ENCODE results near the gene BTNL9.
"Not testable (repeated sequence)": the region's sequence is repeated elsewhere in the genome, so short reads cannot be mapped to it uniquely, and the experiment has no call there.

BTNL9 gene

GRCh38 chr5:181060924-181061323, 20.9 kb downstream of the BTNL9 start:
- no peak for DNase-seq (ENCODE audit: low read depth in 2 of 3, low spot score in 2 of 3)

DNA sequence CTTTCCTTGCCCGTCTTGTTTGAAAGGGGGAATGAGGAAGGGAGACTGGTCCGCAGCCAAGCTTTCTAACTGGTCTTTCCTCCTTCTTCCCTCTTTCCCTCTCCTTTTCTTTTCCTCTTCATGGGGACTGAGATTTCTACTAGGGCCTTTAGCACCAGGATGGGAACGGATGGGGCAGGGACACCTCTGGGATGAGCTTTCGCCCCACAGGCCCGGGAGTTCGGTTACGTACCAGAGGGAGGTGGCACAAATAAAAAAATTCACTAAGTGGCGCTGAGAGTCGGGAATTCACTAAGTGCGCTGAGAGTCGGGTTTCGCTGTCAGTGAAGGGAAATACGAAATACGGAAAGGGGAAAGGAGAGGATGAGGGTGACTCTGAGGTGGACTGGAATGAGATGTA, 21.6 kb downstream of the BTNL9 start:
- DNase-seq (ENCODE audit: low read depth in 2 of 3, low spot score in 2 of 3) = no peak

GRCh38 chr5:181062631-181063030, 22.6 kb downstream of the BTNL9 start:
- DNase-seq (ENCODE audit: low read depth in 2 of 3, low spot score in 2 of 3) = no peak

- DNase-seq (ENCODE audit: low read depth in 2 of 3, low spot score in 2 of 3) = no peak
Observed at GRCh38 chr5:181063514-181063913, 23.4 kb downstream of the BTNL9 start.

DNA sequence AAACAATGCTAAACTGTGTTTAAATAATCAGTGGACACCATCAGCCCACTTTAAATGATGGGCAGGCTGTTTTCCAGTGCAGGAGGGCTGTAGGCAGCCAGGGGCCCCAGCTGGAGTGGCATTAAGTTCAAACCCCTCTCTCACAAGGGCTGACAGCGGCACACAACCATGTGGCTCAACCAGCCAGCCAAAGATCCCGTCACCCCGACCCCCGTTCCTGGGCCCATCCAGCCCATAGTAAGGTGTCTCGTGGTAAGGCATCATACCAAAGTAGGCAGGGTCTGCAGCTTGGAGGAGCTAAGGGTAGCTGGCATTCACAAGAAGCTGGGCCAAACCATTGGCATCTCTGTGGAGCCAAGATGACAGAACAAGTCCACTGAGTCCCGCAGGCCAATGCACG, 24.9 kb downstream of the BTNL9 start:
- DNase-seq (ENCODE audit: low read depth in 2 of 3, low spot score in 2 of 3) = no peak

DNA sequence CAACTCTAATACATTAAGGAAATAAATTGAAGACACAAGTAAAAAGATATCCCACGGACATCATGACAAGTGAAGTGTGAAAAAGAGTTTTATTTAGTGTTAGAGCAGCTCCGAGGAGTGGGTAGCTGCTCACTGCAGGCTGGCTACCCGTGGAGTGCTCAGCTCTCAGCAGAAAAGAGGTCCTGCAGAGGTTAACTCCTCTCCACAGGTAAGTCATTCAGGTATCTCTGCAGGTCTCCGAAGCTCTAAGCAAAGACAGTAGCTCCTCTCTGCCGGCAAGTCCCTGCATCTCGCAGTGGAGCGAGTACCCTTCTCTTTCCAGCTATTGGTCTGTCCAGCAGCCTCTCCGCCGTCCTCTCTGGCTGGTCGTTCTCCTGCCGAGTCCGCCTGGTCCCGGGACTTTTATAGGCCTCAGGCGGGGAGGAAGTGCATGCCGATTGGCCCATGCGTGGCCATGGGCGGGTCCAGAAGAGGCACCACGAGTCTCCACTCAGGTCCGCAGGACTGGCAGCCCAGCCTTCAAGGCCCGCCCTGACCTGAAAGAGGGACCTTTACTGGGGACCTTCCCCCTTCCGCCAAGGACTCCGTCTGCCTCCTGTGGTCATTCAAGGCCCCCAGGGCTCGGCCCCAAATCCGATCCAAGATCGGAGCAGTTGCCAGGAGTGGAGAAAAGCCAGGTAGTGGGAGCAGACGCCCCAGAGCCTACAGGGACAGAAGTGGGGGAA, 29.9 kb downstream of the BTNL9 start:
- no peak for DNase-seq (ENCODE audit: low read depth in 2 of 3, low spot score in 2 of 3)

GRCh38 chr5:181070523-181070922, 30.5 kb downstream of the BTNL9 start:
- no peak for DNase-seq (ENCODE audit: low read depth in 2 of 3, low spot score in 2 of 3)

GRCh38 chr5:181071257-181071656, 31.2 kb downstream of the BTNL9 start:
- DNase-seq (ENCODE audit: low read depth in 2 of 3, low spot score in 2 of 3) = no peak

GRCh38 chr5:181076920-181077319, 36.9 kb downstream of the BTNL9 start:
- DNase-seq (ENCODE audit: low read depth in 2 of 3, low spot score in 2 of 3) = no peak

DNA sequence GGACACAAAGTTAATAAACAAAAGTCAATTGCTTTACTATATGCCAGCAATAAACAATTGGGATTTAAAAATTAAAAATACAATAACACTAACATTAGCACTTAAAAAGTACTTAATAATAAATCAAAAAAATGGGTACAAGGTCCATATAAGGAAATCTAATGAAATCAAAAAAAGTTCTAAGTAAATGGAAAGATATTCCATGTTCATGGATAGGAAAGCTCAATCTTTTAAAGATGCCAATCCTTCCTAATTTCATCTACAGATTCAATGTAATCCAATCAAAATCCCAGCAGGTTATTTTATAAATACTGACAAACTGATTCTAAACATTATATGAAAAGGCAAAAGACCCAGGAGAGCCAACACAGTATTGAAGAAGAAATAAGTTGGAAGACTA, 41.9 kb downstream of the BTNL9 start:
- no peak for DNase-seq (ENCODE audit: low read depth in 2 of 3, low spot score in 2 of 3)

GRCh38 chr5:181084621-181085195, 44.6 kb downstream of the BTNL9 start:
- no peak for DNase-seq (ENCODE audit: low read depth in 2 of 3, low spot score in 2 of 3)

DNA sequence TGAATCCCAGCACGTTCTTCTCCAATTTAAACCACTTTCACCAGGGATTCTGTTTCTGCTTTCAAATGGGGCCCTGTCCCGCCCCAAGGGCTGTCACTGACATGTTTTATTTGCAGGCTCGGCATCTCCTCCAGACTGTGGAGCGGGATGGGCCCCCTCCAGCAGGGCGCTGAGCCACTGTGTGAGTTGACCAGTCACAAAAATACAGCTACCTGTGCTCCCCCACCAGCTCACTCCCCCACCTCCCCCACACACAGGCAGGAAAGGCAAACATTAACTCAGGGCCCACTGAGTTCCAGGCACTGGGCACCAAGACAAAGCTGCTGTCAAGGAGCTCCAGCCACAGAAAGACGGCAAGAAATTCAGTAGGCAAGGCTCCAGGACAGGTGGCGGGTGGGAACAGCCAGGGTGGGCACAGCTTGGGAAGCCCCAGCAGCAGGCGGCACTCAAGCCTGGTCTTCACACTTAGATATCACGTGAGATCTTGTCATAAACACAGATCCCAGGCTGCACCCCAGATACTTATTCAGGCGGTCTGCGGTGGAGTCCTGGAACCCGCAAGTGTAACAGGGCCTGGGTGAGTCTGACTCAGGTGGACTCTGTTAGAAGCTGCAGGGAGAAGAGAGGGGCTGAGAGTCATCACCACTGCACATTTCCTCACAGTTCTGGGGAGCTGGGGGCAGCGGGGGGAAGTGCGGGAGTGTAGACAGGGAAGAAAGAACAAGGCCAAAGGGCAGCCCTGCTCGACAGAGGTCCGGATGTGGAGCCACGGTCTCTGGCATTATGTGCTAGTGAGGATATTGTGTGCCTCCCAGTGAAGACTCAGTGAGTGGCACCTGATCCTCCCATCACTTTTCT, 46.2 kb downstream of the BTNL9 start:
- no peak for DNase-seq (ENCODE audit: low read depth in 2 of 3, low spot score in 2 of 3)

DNA sequence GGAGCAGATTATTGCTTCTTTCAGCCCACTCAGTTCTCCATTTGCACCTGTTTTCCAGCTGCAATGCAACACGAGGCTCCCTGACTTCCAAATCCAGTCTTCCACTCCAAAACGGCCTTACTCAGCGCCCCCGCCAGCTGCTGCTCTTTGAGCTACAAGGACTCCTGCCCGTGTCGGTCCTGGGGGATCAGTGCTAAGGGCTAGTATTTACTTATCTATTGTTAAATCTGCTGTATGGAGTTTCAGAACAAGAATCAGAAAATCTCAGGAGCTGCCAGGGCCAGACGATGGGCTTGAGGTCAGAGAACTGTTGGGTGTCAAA, 46.8 kb downstream of the BTNL9 start:
- no peak for DNase-seq (ENCODE audit: low read depth in 2 of 3, low spot score in 2 of 3)

GRCh38 chr5:181087309-181087708, 47.2 kb downstream of the BTNL9 start:
- no peak for DNase-seq (ENCODE audit: low read depth in 2 of 3, low spot score in 2 of 3)

DNA sequence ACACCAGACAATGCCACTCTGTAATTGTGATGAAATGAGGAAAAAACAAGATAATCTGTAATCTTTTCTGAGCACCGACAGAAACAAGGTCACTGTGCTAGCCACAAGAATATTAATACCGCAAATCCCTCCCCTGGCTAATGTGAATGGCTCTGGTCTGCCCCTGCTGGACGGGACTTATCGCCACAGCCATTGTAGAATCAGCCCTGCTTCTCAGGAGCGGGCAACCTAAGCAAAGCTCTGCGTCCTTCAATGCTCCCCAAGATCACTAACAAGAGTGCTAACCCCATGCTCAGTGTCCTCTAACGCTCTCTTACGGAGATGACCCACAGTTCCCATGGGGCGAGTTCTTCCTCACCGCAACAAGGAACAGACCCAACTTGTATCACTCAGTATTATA, 48.2 kb downstream of the BTNL9 start:
- DNase-seq (ENCODE audit: low read depth in 2 of 3, low spot score in 2 of 3) = no peak

GRCh38 chr5:181092428-181092827, 52.4 kb downstream of the BTNL9 start:
- no peak for DNase-seq (ENCODE audit: low read depth in 2 of 3, low spot score in 2 of 3)

GRCh38 chr5:181095162-181095561, 55.1 kb downstream of the BTNL9 start:
- DNase-seq (ENCODE audit: low read depth in 2 of 3, low spot score in 2 of 3) = not testable (repeated sequence)

DNA sequence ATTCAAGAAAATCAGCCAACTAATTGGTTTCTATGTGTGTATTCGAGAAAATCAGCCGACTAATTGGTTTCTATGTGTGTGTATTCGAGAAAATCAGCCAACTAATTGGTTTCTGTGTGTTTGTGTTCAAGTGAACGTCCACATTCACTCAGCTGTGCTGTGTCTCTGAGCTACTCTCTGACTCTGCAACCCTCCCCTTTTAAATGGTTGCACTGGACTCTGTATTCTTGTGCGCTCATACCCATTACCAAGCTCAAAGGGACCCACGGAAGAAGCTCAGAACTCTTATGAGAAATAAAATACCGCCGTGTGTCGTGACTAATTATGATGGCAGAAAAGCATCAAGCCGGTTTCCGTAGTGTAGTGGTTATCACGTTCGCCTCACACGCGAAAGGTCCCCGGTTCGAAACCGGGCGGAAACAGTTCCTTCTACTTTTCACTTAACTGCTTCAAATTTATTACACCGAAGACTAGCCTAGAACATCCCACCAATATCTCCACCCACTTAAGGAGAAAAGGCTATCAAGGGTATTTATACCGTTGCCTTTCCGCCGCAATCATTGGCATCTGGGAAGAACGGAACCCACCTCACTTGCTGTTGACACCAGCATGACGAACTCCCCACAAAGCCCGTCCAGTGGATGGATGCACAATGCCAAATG, 56.8 kb downstream of the BTNL9 start:
- DNase-seq (ENCODE audit: low read depth in 2 of 3, low spot score in 2 of 3) = not testable (repeated sequence)

DNA sequence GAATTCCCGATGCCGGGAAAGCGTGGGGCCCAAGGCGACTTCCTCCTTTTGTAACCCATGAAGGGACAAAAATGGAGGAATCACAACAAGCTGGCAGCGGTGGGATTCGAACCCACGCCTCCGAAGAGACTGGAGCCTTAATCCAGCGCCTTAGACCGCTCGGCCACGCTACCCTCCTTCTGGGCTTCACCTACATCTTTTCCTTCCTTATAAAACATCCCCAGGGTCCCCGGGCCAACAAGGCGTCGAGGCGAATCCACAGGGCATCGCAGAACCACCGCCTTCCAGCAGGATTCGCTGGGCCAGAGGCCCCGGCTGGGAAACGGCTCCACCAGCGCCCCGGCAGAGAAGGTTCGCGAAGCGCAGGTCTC, 57.3 kb downstream of the BTNL9 start:
- not testable (repeated sequence) for DNase-seq (ENCODE audit: low read depth in 2 of 3, low spot score in 2 of 3)

- DNase-seq (ENCODE audit: low read depth in 2 of 3, low spot score in 2 of 3) = not testable (repeated sequence)
Observed at GRCh38 chr5:181097759-181098491, 57.9 kb downstream of the BTNL9 start.

Measured in activated CD8-positive, alpha-beta memory T cell treated with anti-CD3 and anti-CD28 coated beads for 48 hours (primary cell).